GM12878 (cell line): ENCODE measurements around the gene CHCHD6. TPM values are rescaled to one million over a fixed set of nuclear protein-coding genes. Genes with fewer than 3 reads are reported as not detected.

Source experiments
- E2F4 ChIP-seq: IDR thresholded peaks from 2 replicates; pipeline ENCODE4 v1.6.1; 2012; ENCODE audit warnings: low read depth, low read length, improper control_type of control experiment
- PKNOX1 ChIP-seq: fragments of 450-650 bp; IDR thresholded peaks from 2 replicates; pipeline ENCODE4 v1.6.1; 2016; ENCODE audit warnings: mild to moderate bottlenecking
- ZBTB40 ChIP-seq: fragments of 450-650 bp; IDR thresholded peaks from 2 replicates; pipeline ENCODE4 v1.6.1; 2016; ENCODE audit warnings: mild to moderate bottlenecking, moderate library complexity, borderline replicate concordance
- polyA plus RNA-seq, 11 experiments: library from polyadenylated mRNA; depleted of rRNA in 4 of 11; unstranded in 6 of 11; stranded (reverse) in 5 of 11; fragments of >200 nt; fragmentation: Nextera tagmentation in 4 of 11; fragmentation: Illumina TruSeq in 1 of 11; extraction: Ambion mirVana in 4 of 11; extraction: Trizol in 1 of 11; gene quantifications; 1 replicate in 1 of 11; 2 replicates in 10 of 11; pipeline versions ENCODE4 v1.2.1 to v1.2.3, GENCODE V29; 2011 to 2016; ENCODE audit warnings: inconsistent platforms in 2 of 11, missing spikeins in 2 of 11, low read depth in 1 of 11
- total RNA-seq, 4 experiments: library from RNA; depleted of rRNA in 3 of 4; stranded (reverse); fragments of >200 nt in 3 of 4; fragmentation: Illumina TruSeq in 1 of 4; extraction: Trizol in 1 of 4; gene quantifications; 2 replicates each; pipeline versions ENCODE4 v1.2.1 to v1.2.3, GENCODE V29; 2013 to 2021
- TF ChIP-seq, protein P1 (sequence below): IDR thresholded peaks from 2 replicates; pipeline ENCODE4 v1.6.1; 2011; ENCODE audit warnings: borderline replicate concordance, low read depth, mild to moderate bottlenecking, moderate library complexity, low read length; ENCODE audit not compliant: insufficient read depth, poor library complexity, severe bottlenecking

Gene CHCHD6
- total and polyA plus RNA-seq, 10 of the 15 experiments (the other 5 are each of a cell fraction or from before 2014, with no cell fraction given): 2.7 to 16.7 (median 12.3) TPM

GRCh38 chr3:126866175-126866759 is 162.2 kb downstream of the CHCHD6 start (continued):
- TF ChIP-seq ZBTB40: no peak
- TF ChIP-seq PKNOX1: no peak
- TF ChIP-seq E2F4: no peak
- TF ChIP-seq, protein P1, sequence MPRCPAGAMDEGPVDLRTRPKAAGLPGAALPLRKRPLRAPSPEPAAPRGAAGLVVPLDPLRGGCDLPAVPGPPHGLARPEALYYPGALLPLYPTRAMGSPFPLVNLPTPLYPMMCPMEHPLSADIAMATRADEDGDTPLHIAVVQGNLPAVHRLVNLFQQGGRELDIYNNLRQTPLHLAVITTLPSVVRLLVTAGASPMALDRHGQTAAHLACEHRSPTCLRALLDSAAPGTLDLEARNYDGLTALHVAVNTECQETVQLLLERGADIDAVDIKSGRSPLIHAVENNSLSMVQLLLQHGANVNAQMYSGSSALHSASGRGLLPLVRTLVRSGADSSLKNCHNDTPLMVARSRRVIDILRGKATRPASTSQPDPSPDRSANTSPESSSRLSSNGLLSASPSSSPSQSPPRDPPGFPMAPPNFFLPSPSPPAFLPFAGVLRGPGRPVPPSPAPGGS: no peak
